ENCODE data around the gene IP6K3.

The IP6K3 gene

GRCh38 chr6:33740794-33741193 lies 5.9 kb downstream of the IP6K3 start:
- DNase-seq (ENCODE audit: low read depth in 3 of 3), result no peak

- no peak for DNase-seq (ENCODE audit: low read depth in 3 of 3)
These were observed 6.5 kb downstream of the IP6K3 start for GRCh38 chr6:33740204-33740608.

- no peak for DNase-seq (ENCODE audit: low read depth in 3 of 3)
These were observed 7.1 kb downstream of the IP6K3 start for GRCh38 chr6:33739571-33739970.

GRCh38 chr6:33738879-33739278 lies 7.8 kb downstream of the IP6K3 start:
- DNase-seq (ENCODE audit: low read depth in 3 of 3), result no peak

GRCh38 chr6:33738153-33738552 lies 8.6 kb downstream of the IP6K3 start:
- DNase-seq (ENCODE audit: low read depth in 3 of 3), result no peak

- DNase-seq (ENCODE audit: low read depth in 3 of 3), result no peak
These were observed 9.3 kb downstream of the IP6K3 start for GRCh38 chr6:33737267-33738026.

GRCh38 chr6:33735216-33735615 lies 11.5 kb downstream of the IP6K3 start:
- DNase-seq (ENCODE audit: low read depth in 3 of 3), result no peak

- no peak for DNase-seq (ENCODE audit: low read depth in 3 of 3)
These were observed 13.0 kb downstream of the IP6K3 start for GRCh38 chr6:33733709-33734007.

GRCh38 chr6:33732817-33733708 lies 13.6 kb downstream of the IP6K3 start:
- DNase-seq (ENCODE audit: low read depth in 3 of 3), result no peak

- DNase-seq (ENCODE audit: low read depth in 3 of 3), result no peak
These were observed 14.3 kb downstream of the IP6K3 start for GRCh38 chr6:33732385-33732784.

- no peak for DNase-seq (ENCODE audit: low read depth in 3 of 3)
These were observed 14.9 kb downstream of the IP6K3 start for GRCh38 chr6:33731751-33732282.

- DNase-seq (ENCODE audit: low read depth in 3 of 3), result no peak
These were observed 15.7 kb downstream of the IP6K3 start for GRCh38 chr6:33731035-33731434.

GRCh38 chr6:33730611-33731010 lies 16.1 kb downstream of the IP6K3 start:
- DNase-seq (ENCODE audit: low read depth in 3 of 3), result no peak

- DNase-seq (ENCODE audit: low read depth in 3 of 3), result no peak
These were observed 17.6 kb downstream of the IP6K3 start for GRCh38 chr6:33729059-33729458.

- no peak for DNase-seq (ENCODE audit: low read depth in 3 of 3)
These were observed 18.3 kb downstream of the IP6K3 start for GRCh38 chr6:33728438-33728837.

GRCh38 chr6:33727932-33728331 lies 18.8 kb downstream of the IP6K3 start:
- DNase-seq (ENCODE audit: low read depth in 3 of 3), result no peak

GRCh38 chr6:33727126-33727525 lies 19.6 kb downstream of the IP6K3 start:
- DNase-seq (ENCODE audit: low read depth in 3 of 3), result no peak

GRCh38 chr6:33726696-33727095 lies 20.0 kb downstream of the IP6K3 start:
- DNase-seq (ENCODE audit: low read depth in 3 of 3), result no peak

- no peak for DNase-seq (ENCODE audit: low read depth in 3 of 3)
These were observed 20.6 kb downstream of the IP6K3 start for GRCh38 chr6:33725891-33726673.

GRCh38 chr6:33725222-33725621 lies 21.5 kb downstream of the IP6K3 start:
- no peak for DNase-seq (ENCODE audit: low read depth in 3 of 3)

- DNase-seq (ENCODE audit: low read depth in 3 of 3), result no peak
These were observed 22.3 kb downstream of the IP6K3 start for GRCh38 chr6:33724102-33725023.

Measured in stimulated activated CD4-positive, alpha-beta T cell treated with anti-CD3 and anti-CD28 coated beads, TNF-alpha, amount 100 ng/mL, for 4 hours (primary cell).